Pancreas (tissue), 10 donors: ENCODE data around the gene PRDM1. TPM values are rescaled to one million over a fixed set of nuclear protein-coding genes. Genes with fewer than 3 reads are reported as not detected.

Experiments
- ATAC-seq, 4 donors: fragments of 200-7000 bp; cut with Tn5 transposase; one replicate each; pipeline versions ENCODE4 v1.8.0 to v1.9.1; 2020; ENCODE audit warnings: mild to moderate bottlenecking in 4 of 4, moderate library complexity in 4 of 4
- DNase-seq, 6 donors: peaks; one replicate each; pipeline ENCODE4 v3.0.0-alpha.2; 2020
- FAIRE-seq: peaks from 2 replicates; lab custom pipeline; 2012; peaks lifted over from hg19 to GRCh38; lab: Jason Lieb, UNC
- H3K27ac ChIP-seq, 4 donors: fragments of 200-600 bp; sonication (generic); 1 replicate in 3 of 4; 2 replicates in 1 of 4; pipeline versions ENCODE4 v1.5.0 to v1.8.0; 2020
- H3K27me3 ChIP-seq, 4 donors: fragments of 200-600 bp; one replicate each; pipeline ENCODE4 v1.8.0; 2021
- H3K36me3 ChIP-seq, 3 donors: fragments of 200-600 bp; sonication (generic) in 1 of 3; one replicate each; pipeline versions ENCODE4 v1.5.0 to v1.8.0; 2020 to 2021
- H3K4me1 ChIP-seq, 3 donors: fragments of 200-600 bp; one replicate each; pipeline ENCODE4 v1.8.0; 2021
- H3K4me3 ChIP-seq, 4 donors: fragments of 200-600 bp; sonication (generic) in 2 of 4; one replicate each; pipeline versions ENCODE4 v1.5.0 to v1.8.0; 2020 to 2021
- H3K9me3 ChIP-seq, 4 donors: fragments of 200-600 bp; one replicate each; pipeline ENCODE4 v1.8.0; 2021
- CTCF ChIP-seq, 4 donors: fragments of 200-600 bp; sonication (generic) in 3 of 4; IDR thresholded peaks; one replicate each; pipeline versions ENCODE4 v1.5.0 to v1.8.0; 2021; ENCODE audit warnings: antibody characterized with exemption in 4 of 4
- WGBS, 2 donors: extraction: QIAGEN DNeasy Blood & Tissue Kit; methylation state at CpG; one replicate each; pipeline ENCODE4 v1.1.7; 2013; 5-methylcytosine and 5-hydroxymethylcytosine counted together
- intact Hi-C, 3 donors: fragments of 100-400 bp; cut with DNase I; formaldehyde crosslinking; loops; one replicate each; pipeline versions ENCODE4 v1.11.1 to v1.14.2; 2022
- polyA plus RNA-seq, 2 donors: library from polyadenylated mRNA; stranded (reverse); fragments of 200-250 nt; gene quantifications; one replicate each; pipeline ENCODE4 v1.2.3, GENCODE V29; 2013
- total RNA-seq, 6 donors: library from RNA; stranded (reverse); fragmentation: NEBNext Ultra II Directional in 4 of 6; extraction: Animal tissue kit (Norgen Biotek cat#: 25700) in 4 of 6; gene quantifications; one replicate each; pipeline versions ENCODE4 v1.2.1 to v1.2.4, GENCODE V29; 2021 to 2023
- donor health status: healthy with polysubstance abuse.
- donor health status: DM: no; HTN: no; CAD: no; lungs with moderate emphysema.
- donor health status: DM: no; HTN: no; CAD: no.
- donor health status: control.
- donor health status: control.
- donor health status: Bipolar disorder and iron deficiency.
- donor health status: DM: yes; HTN: yes; CAD: no.
- donor health status: DM: no; HTN: no; CAD: no.
- donor health status: DM: no; HTN: no; CAD: no.
- donor health status: DM: yes; HTN: yes; CAD: no.

The PRDM1 gene
- total and polyA plus RNA-seq, 8 donors = 0.30 to 5.5 (median 0.96) TPM

DNA sequence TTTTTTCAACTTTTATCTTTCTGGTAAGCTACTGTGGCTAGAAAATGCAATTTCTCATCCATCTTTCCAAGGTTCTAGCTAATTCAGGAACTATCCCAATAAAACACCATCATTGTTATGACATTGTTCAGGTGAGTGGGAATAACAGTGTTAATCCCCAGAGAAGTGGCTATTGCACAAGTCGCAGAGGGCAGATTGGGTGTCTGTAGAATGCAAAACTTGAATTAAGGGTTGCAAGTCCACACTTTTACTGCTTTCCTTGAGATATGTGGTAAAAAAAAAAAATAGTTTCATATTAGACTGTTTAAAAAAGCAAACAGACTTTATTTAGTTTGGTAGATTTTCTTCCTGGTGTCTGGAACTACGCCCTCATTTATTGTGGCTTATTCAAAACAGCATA, 41.1 kb upstream of the PRDM1 start:
- intact Hi-C loops = no loop called here
- Histone ChIP-seq H3K4me1 (peaks cover 3 to 7% (median 5%) of the 10 kb centered on the region in 3 donors), H3K27ac (no peak overlapping the region), H3K4me3 (no peak overlapping the region), H3K36me3 (no peaks in the 10 kb centered on the region), H3K9me3 (no peaks in the 10 kb centered on the region), H3K27me3 (no peaks in the 10 kb centered on the region)
- TF ChIP-seq CTCF (IDR thresholded peaks at IDR 0.05) = no peak
- WGBS, 2 donors = 66% methylated on average over 2 of the region's 2 CpGs
- no peak for FAIRE-seq
- DNase-seq = no peak
- ATAC-seq = no peak

DNA sequence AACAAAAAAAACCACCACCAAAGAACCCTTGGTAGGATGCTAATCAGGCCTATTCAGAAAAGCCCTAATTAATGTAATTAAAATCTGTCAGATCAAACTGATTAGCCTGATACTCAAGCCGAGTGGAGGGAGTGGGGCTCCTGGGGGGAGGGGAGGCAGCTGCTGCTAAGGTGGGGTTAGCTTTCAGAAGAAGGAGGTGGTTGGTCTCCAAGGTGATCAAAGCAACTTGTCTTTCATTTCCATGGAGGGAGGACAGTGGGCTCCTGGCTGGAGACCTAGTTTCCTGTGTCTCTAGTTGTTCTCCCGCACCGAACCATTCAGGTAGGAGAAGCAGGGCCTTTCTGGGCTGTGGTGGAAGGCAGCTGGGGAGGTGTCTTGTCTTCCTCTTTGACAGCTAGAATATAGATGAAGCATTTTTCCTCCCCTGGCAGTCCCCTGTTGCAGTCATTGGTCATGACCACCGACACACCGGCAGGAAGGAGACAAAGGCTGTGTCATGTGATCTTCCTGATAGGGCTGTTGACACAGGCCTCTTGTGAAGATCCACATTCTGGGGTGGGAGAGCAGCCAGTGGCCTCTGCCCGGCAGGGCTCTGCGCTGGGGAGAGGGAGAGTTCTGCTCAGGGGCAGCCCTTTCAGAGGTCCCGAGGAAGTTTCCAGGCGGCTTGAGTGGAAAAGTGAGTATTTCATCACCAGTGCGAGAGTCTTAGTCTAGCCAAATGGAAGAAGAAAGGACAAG, 39.9 kb upstream of the PRDM1 start:
- peaks cover 3 to 7% (median 5%) of the 10 kb centered on the region in 3 donors for H3K4me1 ChIP-seq
- no peak for TF ChIP-seq CTCF (IDR thresholded peaks at IDR 0.05)
- no peak overlapping the region for H3K4me3 ChIP-seq
- no peaks in the 10 kb centered on the region for H3K36me3 ChIP-seq
- WGBS, 2 donors = 79% methylated on average over 10 of the region's 10 CpGs
- H3K27ac ChIP-seq = no peak overlapping the region
- H3K27me3 ChIP-seq = no peaks in the 10 kb centered on the region
- H3K9me3 ChIP-seq = no peaks in the 10 kb centered on the region
- FAIRE-seq = no peak
- intact Hi-C loops = no loop called here
- DNase-seq = no peak
- no peak for ATAC-seq

- Histone ChIP-seq H3K27ac (no peak overlapping the region), H3K9me3 (no peaks in the 10 kb centered on the region), H3K27me3 (no peaks in the 10 kb centered on the region), H3K36me3 (no peaks in the 10 kb centered on the region), H3K4me1 (peaks cover 3 to 7% (median 5%) of the 10 kb centered on the region in 3 donors), H3K4me3 (no peak overlapping the region)
- ATAC-seq (no peak), FAIRE-seq (no peak), DNase-seq (no peak)
- intact Hi-C loops = no loop called here
- no peak for TF ChIP-seq CTCF (IDR thresholded peaks at IDR 0.05)
- WGBS, 2 donors = 70 to 75% methylated on average over 1 of the region's 1 CpG
Observed at GRCh38 chr6:106046854-106047200, 39.3 kb upstream of the PRDM1 start.

GRCh38 chr6:106048336-106048735, 37.8 kb upstream of the PRDM1 start:
- Histone ChIP-seq H3K4me1 (peaks cover 3 to 7% (median 5%) of the 10 kb centered on the region in 3 donors), H3K27ac (no peak overlapping the region), H3K36me3 (no peaks in the 10 kb centered on the region), H3K27me3 (no peaks in the 10 kb centered on the region), H3K4me3 (no peak overlapping the region), H3K9me3 (no peaks in the 10 kb centered on the region)
- intact Hi-C loops = no loop called here
- no peak for ATAC-seq
- no peak for FAIRE-seq
- TF ChIP-seq CTCF (IDR thresholded peaks at IDR 0.05) = no peak
- no peak for DNase-seq
- 80 to 85% methylated on average over 2 of the region's 2 CpGs for WGBS, 2 donors

GRCh38 chr6:106050538-106050937, 35.6 kb upstream of the PRDM1 start:
- FAIRE-seq = no peak

More at GRCh38 chr6:106050538-106050937, 35.6 kb upstream of the PRDM1 start:
- no peaks in the 10 kb centered on the region for H3K36me3 ChIP-seq
- no peaks in the 10 kb centered on the region for H3K27me3 ChIP-seq
- 74 to 75% methylated on average over 4 of the region's 4 CpGs for WGBS, 2 donors
- no peaks in the 10 kb centered on the region for H3K9me3 ChIP-seq
- ATAC-seq (no peak), DNase-seq (no peak)
- intact Hi-C loops = no loop called here
- no peak overlapping the region for H3K27ac ChIP-seq
- no peak for TF ChIP-seq CTCF (IDR thresholded peaks at IDR 0.05)
- H3K4me3 ChIP-seq = no peak overlapping the region
- H3K4me1 ChIP-seq = no peaks in the 10 kb centered on the region
